HEK293T (cell line): Measurements from ENCODE around the gene PKNOX2.
A peak's percentile ranks its signal among the peaks of the same experiment; 100 is the strongest.

Experiments used
- CTCF ChIA-PET: fragments of 350-600 bp; formaldehyde crosslinking; extraction: SDS; loops from one replicate; lab custom pipeline; 2021; ENCODE audit warnings: antibody characterized with exemption, inconsistent platforms; lab: Yijun Ruan, JAX
- POLR2A ChIA-PET: fragments of 350-600 bp; formaldehyde crosslinking; extraction: SDS; loops from one replicate; lab custom pipeline; 2020; ENCODE audit warnings: antibody characterized with exemption, inconsistent platforms; lab: Yijun Ruan, JAX
- DNase-seq: peaks from one replicate; pipeline ENCODE4 v3.0.0; 2012; ENCODE audit warnings: mixed read lengths; ENCODE audit errors: extremely low spot score
- ARNT ChIP-seq: fragments of 450-650 bp; IDR thresholded peaks from 2 replicates; pipeline ENCODE4 v1.6.1; 2017; ENCODE audit warnings: mild to moderate bottlenecking
- BHLHE40 ChIP-seq: fragments of 450-650 bp; IDR thresholded peaks from 2 replicates; pipeline ENCODE4 v1.6.1; 2016; ENCODE audit warnings: mild to moderate bottlenecking, moderate library complexity, borderline replicate concordance
- CTBP1 ChIP-seq: fragments of 450-650 bp; IDR thresholded peaks from 2 replicates; pipeline ENCODE4 v1.6.1; 2016; ENCODE audit warnings: borderline replicate concordance
- ELF4 ChIP-seq: fragments of 450-650 bp; IDR thresholded peaks from 2 replicates; pipeline ENCODE4 v1.6.1; 2017; ENCODE audit warnings: antibody characterized with exemption
- FOXA1 ChIP-seq: fragments of 450-650 bp; IDR thresholded peaks from 2 replicates; pipeline ENCODE4 v1.6.1; 2016; ENCODE audit warnings: mild to moderate bottlenecking
- FOXK2 ChIP-seq: fragments of 450-650 bp; IDR thresholded peaks from 2 replicates; pipeline ENCODE4 v1.6.1; 2016; ENCODE audit warnings: mild to moderate bottlenecking
- FOXM1 ChIP-seq: fragments of 450-650 bp; IDR thresholded peaks from 2 replicates; pipeline ENCODE4 v1.6.1; 2017; ENCODE audit warnings: mild to moderate bottlenecking, borderline replicate concordance
- HDGF ChIP-seq: fragments of 450-650 bp; IDR thresholded peaks from 2 replicates; pipeline ENCODE4 v1.6.1; 2017; ENCODE audit warnings: antibody characterized with exemption, borderline replicate concordance
- L3MBTL2 ChIP-seq: fragments of 450-650 bp; conservative IDR thresholded peaks from 2 replicates; pipeline ENCODE4 v1.6.1; 2016; ENCODE audit warnings: mild to moderate bottlenecking
- LEF1 ChIP-seq: fragments of 450-650 bp; IDR thresholded peaks from 2 replicates; pipeline ENCODE4 v1.6.1; 2017; ENCODE audit warnings: mild to moderate bottlenecking, borderline replicate concordance
- NFRKB ChIP-seq: fragments of 450-650 bp; IDR thresholded peaks from 2 replicates; pipeline ENCODE4 v1.6.1; 2016; ENCODE audit warnings: mild to moderate bottlenecking, moderate library complexity
- PKNOX1 ChIP-seq: fragments of 450-650 bp; IDR thresholded peaks from 2 replicates; pipeline ENCODE4 v1.6.1; 2016
- SP1 ChIP-seq: fragments of 450-650 bp; IDR thresholded peaks from 2 replicates; pipeline ENCODE4 v1.6.1; 2017
- SUZ12 ChIP-seq: fragments of 450-650 bp; IDR thresholded peaks from 2 replicates; pipeline ENCODE4 v1.6.1; 2016; ENCODE audit warnings: mild to moderate bottlenecking
- TARDBP ChIP-seq: fragments of 450-650 bp; IDR thresholded peaks from 2 replicates; pipeline ENCODE4 v1.6.1; 2016
- ZNF384 ChIP-seq: fragments of 450-650 bp; IDR thresholded peaks from 2 replicates; pipeline ENCODE4 v1.6.1; 2016

PKNOX2 gene

GRCh38 chr11:125402435-125402834 lies 237.9 kb downstream of the PKNOX2 start:
- ChIA-PET CTCF (no interaction called here), POLR2A (no interaction called here)
- TF ChIP-seq ELF4, result no peak
- TF ChIP-seq LEF1, result no peak
- no peak for TF ChIP-seq L3MBTL2
- TF ChIP-seq SUZ12, result no peak
- no peak for TF ChIP-seq SP1
- TF ChIP-seq FOXK2, result no peak
- no peak; the same call in none of the 2 replicates for TF ChIP-seq PKNOX1
- no peak for TF ChIP-seq TARDBP
- TF ChIP-seq ZNF384, result no peak
- TF ChIP-seq ARNT, result no peak
- TF ChIP-seq BHLHE40, result no peak
- no peak for TF ChIP-seq FOXA1
- no peak for TF ChIP-seq NFRKB
- no peak for TF ChIP-seq HDGF
- DNase-seq, result no peak

GRCh38 chr11:125404157-125404810 lies 239.7 kb downstream of the PKNOX2 start:
- TF ChIP-seq LEF1, result no peak
- no peak for TF ChIP-seq FOXK2
- TF ChIP-seq NFRKB, result no peak
- TF ChIP-seq SP1, result no peak
- TF ChIP-seq ARNT, result no peak
- no peak for TF ChIP-seq FOXM1
- no peak for TF ChIP-seq L3MBTL2
- no peak for TF ChIP-seq CTBP1
- TF ChIP-seq PKNOX1, result no peak
- no peak for TF ChIP-seq BHLHE40
- TF ChIP-seq ZNF384, result no peak
- TF ChIP-seq FOXA1, result no peak
- TF ChIP-seq ELF4, result no peak
- no peak for TF ChIP-seq SUZ12
- POLR2A ChIA-PET, result no interaction called here
- peak; percentile 20 for DNase-seq
- CTCF ChIA-PET, result interaction anchor here (0.8 to 2.6 kb wide), 7 partner anchors 9 to 446 kb away, joined by 3 to 13 read pairs (median 4); no protein-coding TSS in a partner anchor

- POLR2A ChIA-PET, result no interaction called here
- peak; percentile 87 for TF ChIP-seq L3MBTL2
- TF ChIP-seq SUZ12, result no peak
- TF ChIP-seq CTBP1, result no peak
- CTCF ChIA-PET, result interaction anchor here (0.8 to 2.6 kb wide), 8 partner anchors 9 to 447 kb away, joined by 3 to 13 read pairs (median 5); no protein-coding TSS in a partner anchor
- DNase-seq, result peak; percentile 91
Measured at GRCh38 chr11:125404811-125405790, 240.6 kb downstream of the PKNOX2 start.

GRCh38 chr11:125407046-125407445 lies 242.5 kb downstream of the PKNOX2 start:
- TF ChIP-seq BHLHE40 (no peak), ELF4 (no peak), ARNT (no peak), PKNOX1 (no peak), LEF1 (no peak)
- no peak for DNase-seq
- POLR2A ChIA-PET, result no interaction called here
- CTCF ChIA-PET, result no interaction called here

GRCh38 chr11:125408311-125408711 lies 243.8 kb downstream of the PKNOX2 start:
- no peak for TF ChIP-seq ZNF384
- TF ChIP-seq LEF1, result no peak
- TF ChIP-seq HDGF, result no peak
- no peak for TF ChIP-seq TARDBP
- no peak for DNase-seq
- ChIA-PET CTCF (interaction anchor here (0.6 to 1.1 kb wide), 2 partner anchors 15 to 22 kb away, joined by 3 read pairs; no protein-coding TSS in a partner anchor), POLR2A (no interaction called here)

GRCh38 chr11:125410091-125410490 lies 245.5 kb downstream of the PKNOX2 start:
- ChIA-PET POLR2A (no interaction called here), CTCF (interaction anchor here (0.6 kb wide), 1 partner anchor 22 kb away, joined by 3 read pairs; no protein-coding TSS in a partner anchor)
- no peak for DNase-seq
- TF ChIP-seq ELF4 (no peak), CTBP1 (no peak), SUZ12 (no peak), NFRKB (no peak), HDGF (no peak), FOXK2 (no peak), FOXA1 (no peak), SP1 (no peak), ZNF384 (no peak), ARNT (no peak), TARDBP (no peak), FOXM1 (no peak), L3MBTL2 (no peak), LEF1 (no peak)
